Cerebellar nuclear complex (tissue), 1 donor: ENCODE results near the gene PINK1.
"Not testable (repeated sequence)": the region's sequence is repeated elsewhere in the genome, so short reads cannot be mapped to it uniquely, and the experiment has no call there.

Source experiments
- DNase-seq, 2 experiments: peaks; one replicate each; lab custom pipeline; 2025; lab: John Stamatoyannopoulos, UW

Gene PINK1

GRCh38 chr1:20644416-20644815 is 11.2 kb downstream of the PINK1 start:
- no peak for DNase-seq

- no peak for DNase-seq
Measured at GRCh38 chr1:20645414-20645813, 12.2 kb downstream of the PINK1 start.

GRCh38 chr1:20648438-20648837 is 15.2 kb downstream of the PINK1 start:
- DNase-seq, result no peak

DNA sequence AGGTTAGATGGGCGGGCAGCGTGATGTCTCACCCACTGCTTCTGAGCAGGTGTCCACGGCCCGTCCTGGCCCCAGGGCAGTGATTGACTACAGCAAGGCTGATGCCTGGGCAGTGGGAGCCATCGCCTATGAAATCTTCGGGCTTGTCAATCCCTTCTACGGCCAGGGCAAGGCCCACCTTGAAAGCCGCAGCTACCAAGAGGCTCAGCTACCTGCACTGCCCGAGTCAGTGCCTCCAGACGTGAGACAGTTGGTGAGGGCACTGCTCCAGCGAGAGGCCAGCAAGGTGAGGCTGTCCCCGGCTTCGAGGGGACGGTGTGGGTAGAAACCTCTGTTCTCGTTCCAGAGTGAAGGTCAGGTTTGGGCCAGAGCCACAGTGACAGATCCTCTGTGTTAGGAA is 15.7 kb downstream of the PINK1 start:
- no peak for DNase-seq

GRCh38 chr1:20652300-20652699 is 19.0 kb downstream of the PINK1 start:
- DNase-seq, result no peak

DNA sequence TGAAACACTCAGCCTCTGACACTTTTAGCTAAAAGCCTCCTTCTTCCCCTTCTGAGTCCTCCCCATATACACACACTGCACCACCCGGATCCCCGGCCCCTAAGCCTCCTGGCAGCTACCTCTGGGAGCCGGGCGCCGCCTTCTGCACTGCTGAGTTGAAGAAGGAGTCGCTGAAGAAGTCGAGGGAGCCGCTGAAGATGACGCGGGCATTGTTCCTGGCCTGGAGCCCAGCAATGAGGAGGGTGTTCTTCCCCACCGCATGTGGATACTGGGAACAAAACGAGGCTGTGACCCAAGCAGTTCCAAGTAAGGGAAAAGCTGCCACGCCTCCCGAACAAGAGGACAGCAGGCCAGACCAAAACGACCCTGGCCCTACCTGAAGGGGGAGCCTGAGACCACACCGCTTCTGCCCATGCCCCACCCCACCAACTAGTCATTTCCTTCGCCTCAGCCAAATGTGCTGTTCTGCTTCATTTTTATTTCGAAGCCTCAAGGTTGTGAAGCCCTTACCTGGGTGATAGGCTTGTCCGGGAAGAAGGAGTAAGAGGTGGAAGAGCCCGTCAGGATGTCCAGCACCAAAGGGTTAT is 20.9 kb downstream of the PINK1 start:
- DNase-seq, result no peak

- DNase-seq, result no peak
Measured at GRCh38 chr1:20657024-20657423, 23.8 kb downstream of the PINK1 start.

- DNase-seq, result no peak
Measured at GRCh38 chr1:20658166-20658915, 25.1 kb downstream of the PINK1 start.

DNA sequence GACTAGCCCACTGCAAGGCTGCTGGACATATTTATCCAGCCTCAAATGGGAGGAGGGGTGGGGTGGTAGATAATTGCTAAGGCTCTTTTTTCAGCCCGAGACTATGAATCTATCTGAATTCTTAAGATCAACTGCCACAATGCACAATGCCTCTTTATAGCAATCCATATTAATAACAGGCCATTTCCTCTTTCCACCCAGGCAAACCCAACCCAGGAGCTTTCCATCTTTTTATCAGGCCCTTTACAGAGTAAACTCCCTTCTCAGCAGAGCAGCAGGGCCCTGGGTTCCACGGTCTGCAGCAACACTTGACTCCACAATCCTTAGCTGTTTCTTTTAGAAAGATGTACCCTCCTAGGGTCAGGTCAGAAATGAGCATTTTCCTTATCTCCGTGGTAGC is 27.1 kb downstream of the PINK1 start:
- no peak for DNase-seq

DNA sequence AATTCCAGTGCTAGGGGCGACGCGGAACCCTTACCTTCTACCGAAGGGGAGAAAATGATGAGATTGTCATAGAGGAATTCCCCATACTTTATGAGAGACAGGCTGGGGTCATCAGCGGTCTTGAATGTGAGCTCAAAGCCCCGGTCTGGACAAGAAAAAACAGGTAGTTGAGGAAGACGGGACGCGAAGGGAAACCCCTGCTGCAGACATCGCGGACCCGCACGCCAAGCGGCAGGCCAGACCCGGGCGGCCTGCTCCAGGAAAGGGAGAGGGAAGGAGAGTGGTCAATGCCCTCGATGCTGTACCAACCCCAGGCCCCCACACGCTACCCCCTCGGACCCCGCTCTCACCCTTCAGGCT is 27.6 kb downstream of the PINK1 start:
- no peak for DNase-seq

- peak; percentile 70 to 98 for DNase-seq
Measured at GRCh38 chr1:20661207-20662109, 28.2 kb downstream of the PINK1 start, which contains the start of gene DDOST. Gene DDOST (minus strand): TSS chr1:20661369. CDS start chr1:20661350, 19 bp downstream.

DNA sequence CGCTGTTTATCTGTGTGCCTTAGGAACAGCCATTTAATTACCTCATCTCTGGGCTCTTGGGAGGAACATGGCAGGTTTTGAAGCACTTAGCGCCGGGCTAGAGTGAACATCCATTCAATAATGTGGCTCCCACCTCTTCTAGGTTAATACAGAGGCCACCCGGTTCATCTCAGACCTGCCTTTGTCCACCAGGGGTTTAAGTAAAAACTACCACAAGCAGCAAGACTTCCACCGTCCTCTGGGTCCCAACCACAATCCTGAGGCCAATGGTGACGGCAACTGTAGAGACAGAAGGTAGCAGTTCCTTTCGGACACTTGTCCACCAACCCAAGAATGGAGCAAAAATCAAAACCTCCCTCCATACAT is 28.8 kb downstream of the PINK1 start:
- no peak for DNase-seq

DNA sequence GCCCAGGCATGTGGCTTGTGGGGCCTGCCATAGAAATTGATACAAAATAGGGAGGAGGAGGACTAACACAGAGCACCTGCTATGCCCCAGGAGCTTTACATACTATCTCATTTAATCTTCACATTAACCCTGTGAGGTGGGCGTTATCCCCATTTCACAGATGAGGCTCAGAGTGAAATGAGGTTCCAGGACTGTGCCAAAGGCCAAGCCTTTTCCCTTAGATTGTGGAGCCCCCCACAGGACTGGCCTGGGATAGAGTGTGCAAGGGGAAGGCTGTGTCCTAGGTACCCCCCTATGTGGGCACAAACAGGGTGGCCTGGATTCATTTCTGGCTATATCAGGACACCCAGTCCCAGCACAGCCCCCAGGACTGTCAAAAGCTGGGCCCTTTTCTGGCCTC is 30.1 kb downstream of the PINK1 start:
- DNase-seq, result no peak

DNA sequence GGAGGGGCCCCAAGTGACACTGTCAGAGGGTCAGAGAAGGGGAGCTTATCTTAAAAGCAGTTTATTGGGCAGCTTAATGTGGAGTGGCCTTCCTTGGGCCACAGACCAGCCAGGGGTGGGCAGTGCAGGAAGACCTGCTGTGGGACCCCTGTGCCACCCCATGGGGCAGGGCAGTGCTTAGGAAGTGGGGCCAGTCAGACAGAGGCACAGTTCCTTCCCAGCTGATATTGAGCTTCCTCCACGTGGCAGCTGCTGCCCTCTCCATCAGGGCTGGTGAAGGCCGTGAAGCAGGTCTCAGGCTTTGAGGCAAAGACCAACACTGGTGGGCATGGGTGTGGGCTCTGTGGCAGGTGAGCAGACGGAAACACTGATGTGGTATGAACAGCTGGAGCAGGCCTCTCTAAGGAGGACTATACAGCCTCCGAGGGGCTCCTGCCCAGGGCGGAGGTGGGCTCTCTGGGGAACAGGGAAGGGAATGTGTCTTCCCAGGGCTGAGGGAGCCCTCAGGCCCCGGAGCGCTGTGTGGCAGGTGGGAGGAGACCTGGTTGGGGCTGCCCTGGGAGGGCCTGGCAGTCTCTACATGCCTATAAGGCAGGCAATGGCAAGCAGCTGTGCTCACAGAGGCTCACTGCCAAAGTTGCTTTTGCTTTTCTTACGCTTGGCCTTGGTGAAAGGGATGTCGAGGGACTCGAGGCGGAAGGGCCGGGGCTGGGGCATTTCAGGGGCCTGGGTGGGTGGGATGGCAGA is 30.9 kb downstream of the PINK1 start:
- no peak for DNase-seq

- no peak for DNase-seq
Measured at GRCh38 chr1:20665726-20666125, 32.5 kb downstream of the PINK1 start.

- DNase-seq, result no peak
Measured at GRCh38 chr1:20666146-20666545, 32.9 kb downstream of the PINK1 start.

DNA sequence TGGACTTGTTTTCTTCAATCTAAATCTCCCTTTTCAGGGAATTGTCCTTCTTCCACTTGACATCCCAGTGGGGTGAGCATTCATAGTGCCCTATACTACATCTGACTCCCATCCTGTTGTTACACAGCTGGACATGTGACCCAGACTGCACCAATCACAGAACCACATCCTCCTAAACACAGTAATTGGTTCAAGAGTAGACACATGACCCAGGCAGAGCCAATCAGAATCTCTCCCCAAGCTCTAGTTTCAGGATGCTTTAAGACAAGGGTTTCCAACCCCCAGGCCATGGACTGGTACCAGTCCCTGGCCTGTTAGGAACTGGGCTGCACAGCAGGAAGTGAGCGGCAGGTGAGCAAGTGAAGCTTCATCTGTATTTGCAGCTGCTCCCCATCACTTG is 33.5 kb downstream of the PINK1 start:
- DNase-seq, result no peak

DNA sequence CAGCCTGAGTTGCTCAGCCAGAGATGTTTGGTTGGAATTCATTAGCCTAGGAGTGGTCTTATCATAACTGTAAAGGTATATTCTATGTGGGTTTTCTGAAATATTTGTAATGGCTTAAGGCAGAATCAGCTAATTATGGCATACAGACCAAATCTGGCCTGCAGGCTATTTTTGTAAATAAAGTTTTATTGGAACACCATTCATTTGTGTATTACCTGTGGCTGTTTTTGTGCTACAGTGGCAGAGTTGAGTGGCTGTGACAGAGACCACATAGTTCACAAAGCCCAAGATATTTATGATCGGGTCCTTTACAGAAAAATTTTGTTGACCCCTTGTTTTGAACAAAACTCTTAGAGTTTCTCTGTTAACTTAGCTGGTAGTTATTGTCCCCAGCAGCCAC is 35.3 kb downstream of the PINK1 start:
- DNase-seq, result no peak

GRCh38 chr1:20670936-20671335 is 37.7 kb downstream of the PINK1 start:
- no peak for DNase-seq

DNA sequence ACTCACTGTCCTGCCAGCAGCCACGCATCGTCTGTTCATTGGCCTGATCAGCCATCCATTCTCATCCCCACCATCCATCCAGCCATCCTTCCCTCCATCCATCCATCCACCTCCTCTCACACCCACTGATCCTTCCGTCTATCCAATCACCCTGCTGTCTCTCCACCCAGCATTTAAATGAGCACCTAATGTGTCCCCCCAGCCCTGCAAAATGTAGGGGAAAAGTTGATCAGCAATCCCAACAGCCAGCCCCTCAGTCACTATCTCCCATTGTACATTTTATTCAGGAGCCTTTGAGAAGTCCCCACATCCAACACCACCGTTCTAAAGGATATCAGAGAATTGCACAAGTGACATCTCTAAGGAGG is 39.0 kb downstream of the PINK1 start:
- no peak for DNase-seq

DNA sequence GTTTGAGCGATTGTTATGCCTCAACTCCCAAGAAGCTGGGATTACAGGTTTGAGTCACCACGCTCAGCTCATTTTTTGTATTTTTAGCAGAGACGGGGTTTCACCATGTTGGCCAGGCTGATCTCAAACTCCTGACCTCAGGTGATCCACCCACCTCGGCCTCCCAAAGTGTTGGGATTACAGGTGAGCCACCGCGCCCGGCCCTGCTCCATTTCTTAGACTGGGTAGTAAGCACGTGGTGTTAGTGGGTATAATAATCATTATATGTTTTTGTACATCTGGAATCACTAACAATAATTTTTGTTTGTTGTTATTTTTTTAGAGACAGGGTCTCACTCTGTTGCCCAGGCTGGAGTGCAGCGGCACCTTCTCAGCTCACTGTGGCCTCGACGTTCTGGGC is 40.4 kb downstream of the PINK1 start:
- not testable (repeated sequence) for DNase-seq

DNA sequence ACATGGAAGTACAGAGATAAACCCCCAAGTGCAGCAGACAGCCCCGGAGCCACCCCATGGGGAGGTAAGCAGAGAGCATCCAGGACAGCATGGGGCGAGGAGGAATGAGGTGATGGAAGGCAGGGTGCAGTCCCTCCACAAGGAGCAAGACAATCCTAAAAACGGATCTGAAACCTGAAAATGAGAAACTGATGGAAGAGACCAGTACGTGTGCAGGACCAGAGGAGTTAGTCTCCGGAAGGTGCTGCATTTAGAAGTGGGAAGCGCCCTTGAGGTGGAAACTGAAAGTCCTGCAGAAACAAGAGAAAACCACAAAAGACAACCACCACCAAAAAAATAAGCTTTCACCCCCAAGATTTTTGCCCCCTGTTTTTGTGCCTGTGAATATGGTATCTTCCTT is 45.3 kb downstream of the PINK1 start:
- no peak for DNase-seq
